Stomach (tissue), 9 donors: Measurements from ENCODE around the gene SLC39A3. TPM values are rescaled to one million over a fixed set of nuclear protein-coding genes. Genes with fewer than 3 reads are reported as not detected.

ENCODE experiments used
- DNase-seq, 2 donors: peaks; one replicate each; pipeline versions ENCODE4 v3.0.0 to v3.0.0-alpha.2; 2013 to 2019
- H3K27ac ChIP-seq, 5 donors: fragments of 200-600 bp in 4 of 5; sonication (generic) in 4 of 5; one replicate each; pipeline ENCODE4 v1.5.1; 2013 to 2019; ENCODE audit warnings: mild to moderate bottlenecking in 1 of 5, moderate library complexity in 1 of 5
- H3K27me3 ChIP-seq, 3 donors: fragments of 200-600 bp; sonication (generic); one replicate each; pipeline ENCODE4 v1.5.1; 2017 to 2019; ENCODE audit warnings: mixed run types in 1 of 3
- H3K36me3 ChIP-seq, 4 donors: fragments of 200-600 bp; sonication (generic); 1 replicate in 3 of 4; 2 replicates in 1 of 4; pipeline ENCODE4 v1.5.1; 2016 to 2019
- H3K4me1 ChIP-seq, 4 donors: fragments of 200-600 bp; sonication (generic); one replicate each; pipeline ENCODE4 v1.5.1; 2016 to 2019
- H3K4me3 ChIP-seq, 4 donors: fragments of 200-600 bp; sonication (generic) in 3 of 4; one replicate each; pipeline ENCODE4 v1.5.1; 2016 to 2019; ENCODE audit warnings: mild to moderate bottlenecking in 1 of 4
- H3K9me3 ChIP-seq, 4 donors: fragments of 200-600 bp; sonication (generic); one replicate each; pipeline ENCODE4 v1.5.1; 2016 to 2019
- CTCF ChIP-seq, 7 experiments: fragments of 450-650 bp in 4 of 7; fragments of 200-600 bp in 3 of 7; sonication (generic) in 3 of 7; IDR thresholded peaks; one replicate each; pipeline ENCODE4 v1.5.1; 2016 to 2019; ENCODE audit warnings: antibody characterized with exemption in 7 of 7, control low read depth in 2 of 7, mild to moderate bottlenecking in 1 of 7
- EP300 ChIP-seq: sonication (generic); formaldehyde crosslinking; IDR thresholded peaks from one replicate; pipeline ENCODE4 v1.6.1; 2017; ENCODE audit warnings: antibody characterized with exemption
- POLR2A ChIP-seq, 4 donors: fragments of 450-650 bp; IDR thresholded peaks; one replicate each; pipeline ENCODE4 v1.6.1; 2016; ENCODE audit warnings: antibody characterized with exemption in 4 of 4, control low read depth in 2 of 4, mild to moderate bottlenecking in 1 of 4, moderate library complexity in 1 of 4
- POLR2AphosphoS5 ChIP-seq, 3 donors: sonication (generic); formaldehyde crosslinking; IDR thresholded peaks; one replicate each; pipeline ENCODE4 v1.6.1; 2016; ENCODE audit warnings: antibody characterized with exemption in 3 of 3
- WGBS, 5 donors: extraction: QIAGEN DNeasy Blood & Tissue Kit in 3 of 5; methylation state at CpG; one replicate each; pipeline versions ENCODE4 v1.1.5 to v1.1.7; 2013 to 2018; 5-methylcytosine and 5-hydroxymethylcytosine counted together
- intact Hi-C: fragments of 100-400 bp; cut with DNase I; formaldehyde crosslinking; loops from one replicate; pipeline ENCODE4 v1.15.1; 2023; ENCODE audit warnings: low total_unique reads
- polyA plus RNA-seq, 3 donors: library from polyadenylated mRNA; stranded (reverse); fragments of 200-250 nt; gene quantifications; one replicate each; pipeline ENCODE4 v1.2.3, GENCODE V29; 2013
- total RNA-seq, 5 donors: library from RNA; depleted of rRNA; stranded (reverse); fragments of >200 nt; gene quantifications; one replicate each; pipeline versions ENCODE4 v1.1.0 to v1.2.3, GENCODE V29; 2014 to 2016
- donor health status: healthy with polysubstance abuse.
- donor health status: Bipolar disorder and iron deficiency.
- donor health status: healthy.

The SLC39A3 gene
- total and polyA plus RNA-seq, 8 donors: 3.6 to 33.6 (median 14.9) TPM; not detected in 1

- 84 to 92% (median 88%) methylated on average over 11 to 26 of the region's 26 CpGs for WGBS, 5 donors
- intact Hi-C loops: no loop called here
- TF ChIP-seq EP300 (no peak), CTCF (IDR thresholded peaks at IDR 0.05) (no peak), POLR2A (IDR thresholded peaks at IDR 0.05) (no peak), POLR2AphosphoS5 (IDR thresholded peaks at IDR 0.05) (no peak)
- no peaks in the 10 kb centered on the region for H3K9me3 ChIP-seq
- no peak overlapping the region for H3K27ac ChIP-seq
- peaks cover 0 to 10% (median 2%) of the 10 kb centered on the region in 4 donors for H3K4me1 ChIP-seq
- H3K27me3 ChIP-seq: peaks cover 0 to 38% (median 25%) of the 10 kb centered on the region in 3 donors
- peaks cover 11 to 41% (median 37%) of the 10 kb centered on the region in 4 donors for H3K36me3 ChIP-seq
- H3K4me3 ChIP-seq: no peak overlapping the region
- DNase-seq: no peak
Measured at GRCh38 chr19:2729943-2730818, 9.6 kb downstream of the SLC39A3 start.

GRCh38 chr19:2728783-2729387 is 10.9 kb downstream of the SLC39A3 start:
- Histone ChIP-seq H3K36me3 (peaks cover 6 to 28% (median 24%) of the 10 kb centered on the region in 4 donors), H3K27me3 (peaks cover 0 to 44% (median 25%) of the 10 kb centered on the region in 3 donors), H3K9me3 (no peaks in the 10 kb centered on the region), H3K4me3 (no peak overlapping the region), H3K4me1 (peaks cover 0 to 12% (median 3%) of the 10 kb centered on the region in 4 donors), H3K27ac (no peak overlapping the region)
- 81 to 84% (median 82%) methylated on average over 14 to 23 of the region's 23 CpGs for WGBS, 5 donors
- DNase-seq: no peak
- TF ChIP-seq EP300 (no peak), CTCF (IDR thresholded peaks at IDR 0.05) (no peak), POLR2AphosphoS5 (IDR thresholded peaks at IDR 0.05) (no peak), POLR2A (IDR thresholded peaks at IDR 0.05) (no peak)
- intact Hi-C loops: no loop called here

GRCh38 chr19:2727640-2727944 is 12.2 kb downstream of the SLC39A3 start:
- TF ChIP-seq POLR2AphosphoS5 (IDR thresholded peaks at IDR 0.05): no peak
- no peak for TF ChIP-seq EP300
- TF ChIP-seq POLR2A (IDR thresholded peaks at IDR 0.05): no peak
- TF ChIP-seq CTCF (IDR thresholded peaks at IDR 0.05): no peak
- intact Hi-C loops: no loop called here

GRCh38 chr19:2726904-2727639 is 12.7 kb downstream of the SLC39A3 start:
- H3K27ac ChIP-seq: no peak overlapping the region
- peaks cover 0 to 63% (median 33%) of the 10 kb centered on the region in 3 donors for H3K27me3 ChIP-seq
- no peaks in the 10 kb centered on the region for H3K9me3 ChIP-seq
- H3K36me3 ChIP-seq: peaks cover under 1 to 10% (median 6%) of the 10 kb centered on the region in 4 donors
- TF ChIP-seq POLR2AphosphoS5 (IDR thresholded peaks at IDR 0.05) (no peak), POLR2A (IDR thresholded peaks at IDR 0.05) (no peak), EP300 (no peak), CTCF (IDR thresholded peaks at IDR 0.05) (no peak)
- H3K4me3 ChIP-seq: no peak overlapping the region
- H3K4me1 ChIP-seq: peaks cover 11 to 28% (median 19%) of the 10 kb centered on the region in 4 donors
- WGBS, 5 donors: 11 to 19% (median 15%) methylated on average over 22 to 26 of the region's 26 CpGs
- intact Hi-C loops: no loop called here
- DNase-seq: no peak

More at GRCh38 chr19:2727640-2727944, 12.2 kb downstream of the SLC39A3 start:
- Histone ChIP-seq H3K27me3 (peaks cover 0 to 57% (median 28%) of the 10 kb centered on the region in 3 donors), H3K27ac (no peak overlapping the region), H3K36me3 (peaks cover 6 to 15% (median 11%) of the 10 kb centered on the region in 4 donors), H3K4me1 (peaks cover 10 to 25% (median 14%) of the 10 kb centered on the region in 4 donors), H3K9me3 (no peaks in the 10 kb centered on the region), H3K4me3 (no peak overlapping the region)
- 57 to 71% (median 67%) methylated on average over 13 to 16 of the region's 16 CpGs for WGBS, 5 donors
- DNase-seq: no peak
